DND-41 (cell line): ENCODE data around the gene HNRNPA2B1.
A peak's percentile ranks its signal among the peaks of the same experiment; 100 is the strongest.

Source experiments
- CTCF ChIP-seq: IDR thresholded peaks from 2 replicates; pipeline ENCODE4 v1.5.1; 2012; ENCODE audit warnings: borderline replicate concordance, low read length, moderate library complexity, mild to moderate bottlenecking; ENCODE audit not compliant: poor library complexity, severe bottlenecking; ENCODE audit errors: extremely low read depth
- EZH2 ChIP-seq: IDR thresholded peaks from 3 replicates; pipeline ENCODE4 v1.6.1; 2012; ENCODE audit warnings: borderline replicate concordance, low read depth, mild to moderate bottlenecking, moderate library complexity, low read length, inconsistent platforms; ENCODE audit not compliant: severe bottlenecking

GRCh38 chr7:26188206-26188956, 12.2 kb downstream of the HNRNPA2B1 start:
- TF ChIP-seq EZH2 (no peak), CTCF (peak; percentile 16)
